H54 (cell line): ENCODE results near the gene TXNDC17.
"Not testable (repeated sequence)": the region's sequence is repeated elsewhere in the genome, so short reads cannot be mapped to it uniquely, and the experiment has no call there.

Experiments
- DNase-seq: peaks from one replicate; pipeline ENCODE4 v3.0.0; 2011; ENCODE audit warnings: low spot score, mixed read lengths; ENCODE audit not compliant: insufficient read length
- FAIRE-seq: peaks from 3 replicates; lab custom pipeline; 2011; peaks lifted over from hg19 to GRCh38; lab: Jason Lieb, UNC
- POLR2A ChIP-seq: IDR thresholded peaks from 2 replicates; pipeline ENCODE4 v1.6.1; 2011; ENCODE audit warnings: low read depth, mild to moderate bottlenecking, low read length

Gene TXNDC17

GRCh38 chr17:6677946-6678345, 37.1 kb downstream of the TXNDC17 start:
- no peak for TF ChIP-seq POLR2A
- no peak for FAIRE-seq

GRCh38 chr17:6679241-6679640, 38.4 kb downstream of the TXNDC17 start:
- DNase-seq (no peak), FAIRE-seq (no peak)
- no peak for TF ChIP-seq POLR2A

More at GRCh38 chr17:6677946-6678345, 37.1 kb downstream of the TXNDC17 start:
- DNase-seq, result no peak

- TF ChIP-seq POLR2A, result no peak
- FAIRE-seq, result no peak
Measured at GRCh38 chr17:6681176-6681575, 40.3 kb downstream of the TXNDC17 start.

GRCh38 chr17:6681671-6682070, 40.8 kb downstream of the TXNDC17 start:
- no peak for TF ChIP-seq POLR2A
- DNase-seq (no peak), FAIRE-seq (no peak)

More at GRCh38 chr17:6681176-6681575, 40.3 kb downstream of the TXNDC17 start:
- DNase-seq, result no peak

- no peak for FAIRE-seq
- DNase-seq, result no peak
- no peak for TF ChIP-seq POLR2A
Measured at GRCh38 chr17:6682339-6682738, 41.5 kb downstream of the TXNDC17 start.

GRCh38 chr17:6683081-6683684, 42.3 kb downstream of the TXNDC17 start:
- TF ChIP-seq POLR2A, result no peak
- no peak for FAIRE-seq
- DNase-seq, result no peak

GRCh38 chr17:6683730-6684459, 43.0 kb downstream of the TXNDC17 start:
- DNase-seq (no peak), FAIRE-seq (no peak)
- no peak for TF ChIP-seq POLR2A

- TF ChIP-seq POLR2A, result no peak
- no peak for FAIRE-seq
- no peak for DNase-seq
Measured at GRCh38 chr17:6684460-6684783, 43.6 kb downstream of the TXNDC17 start.

GRCh38 chr17:6684881-6685767, 44.3 kb downstream of the TXNDC17 start:
- no peak for DNase-seq
- FAIRE-seq, result no peak
- TF ChIP-seq POLR2A, result no peak

- FAIRE-seq, result no peak
- no peak for TF ChIP-seq POLR2A
- DNase-seq, result no peak
Measured at GRCh38 chr17:6686026-6686425, 45.2 kb downstream of the TXNDC17 start.

GRCh38 chr17:6688944-6689343, 48.1 kb downstream of the TXNDC17 start:
- DNase-seq, result no peak
- no peak for TF ChIP-seq POLR2A
- no peak for FAIRE-seq

GRCh38 chr17:6690641-6691040, 49.8 kb downstream of the TXNDC17 start:
- TF ChIP-seq POLR2A, result no peak
- FAIRE-seq, result no peak
- no peak for DNase-seq

GRCh38 chr17:6691546-6691945, 50.7 kb downstream of the TXNDC17 start:
- FAIRE-seq, result no peak
- no peak for DNase-seq
- no peak for TF ChIP-seq POLR2A

GRCh38 chr17:6691958-6692357, 51.1 kb downstream of the TXNDC17 start:
- DNase-seq, FAIRE-seq: not testable (repeated sequence)
